ENCODE data around the gene SPOCK1.

The SPOCK1 gene

GRCh38 chr5:137281201-137281600, 217.9 kb downstream of the SPOCK1 start:
- no peaks in the 10 kb centered on the region for H3K9me3 Mint-ChIP-seq
- H3K27me3 Mint-ChIP-seq: no peaks in the 10 kb centered on the region
- H3K27ac Mint-ChIP-seq: no peak overlapping the region
- H3K4me3 Mint-ChIP-seq: no peak overlapping the region
- intact Hi-C loops (cut with micrococcal nuclease): no loop called here
- no peaks in the 10 kb centered on the region for H3K4me1 Mint-ChIP-seq (ENCODE audit: low read depth)
- no peaks in the 10 kb centered on the region for H3K36me3 Mint-ChIP-seq (ENCODE audit: low read depth)

DNA sequence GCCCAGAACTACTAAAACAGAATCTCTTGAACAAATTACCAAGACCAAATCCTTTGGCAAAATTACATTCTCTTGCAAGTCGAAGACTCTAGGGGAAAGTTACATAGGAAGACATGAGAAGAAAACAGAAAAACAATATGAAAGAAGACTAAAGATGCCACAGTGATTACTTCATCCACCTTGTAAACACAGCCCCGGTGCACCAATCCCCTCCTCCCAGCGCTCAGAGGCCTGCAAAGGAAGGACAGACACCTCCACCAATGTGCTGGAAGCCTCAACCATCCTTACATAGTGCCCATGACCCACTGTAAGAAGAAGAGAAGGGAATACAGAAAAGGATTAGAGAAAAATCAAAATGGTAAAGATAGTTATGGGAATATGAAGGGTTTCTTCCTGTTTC, 218.5 kb downstream of the SPOCK1 start:
- intact Hi-C loops (cut with micrococcal nuclease): no loop called here
- Mint-ChIP-seq H3K9me3 (no peaks in the 10 kb centered on the region), H3K27me3 (no peaks in the 10 kb centered on the region), H3K36me3 (ENCODE audit: low read depth) (no peaks in the 10 kb centered on the region), H3K27ac (no peak overlapping the region), H3K4me3 (no peak overlapping the region), H3K4me1 (ENCODE audit: low read depth) (no peaks in the 10 kb centered on the region)

- Mint-ChIP-seq H3K4me1 (ENCODE audit: low read depth) (no peaks in the 10 kb centered on the region), H3K27ac (no peak overlapping the region), H3K36me3 (ENCODE audit: low read depth) (no peaks in the 10 kb centered on the region), H3K27me3 (no peaks in the 10 kb centered on the region), H3K4me3 (no peak overlapping the region), H3K9me3 (no peaks in the 10 kb centered on the region)
- intact Hi-C loops (cut with micrococcal nuclease): no loop called here
These were observed 219.4 kb downstream of the SPOCK1 start for GRCh38 chr5:137279521-137280231.

GRCh38 chr5:137278476-137278875, 220.7 kb downstream of the SPOCK1 start:
- Mint-ChIP-seq H3K36me3 (ENCODE audit: low read depth) (no peaks in the 10 kb centered on the region), H3K9me3 (no peaks in the 10 kb centered on the region), H3K4me3 (no peak overlapping the region), H3K27ac (no peak overlapping the region), H3K27me3 (no peaks in the 10 kb centered on the region), H3K4me1 (ENCODE audit: low read depth) (no peaks in the 10 kb centered on the region)
- intact Hi-C loops (cut with micrococcal nuclease): no loop called here

GRCh38 chr5:137275083-137275482, 224.0 kb downstream of the SPOCK1 start:
- H3K27me3 Mint-ChIP-seq: no peaks in the 10 kb centered on the region

GRCh38 chr5:137273511-137273910, 225.6 kb downstream of the SPOCK1 start:
- Mint-ChIP-seq H3K4me3 (no peak overlapping the region), H3K36me3 (ENCODE audit: low read depth) (no peaks in the 10 kb centered on the region), H3K27ac (no peak overlapping the region), H3K9me3 (no peaks in the 10 kb centered on the region), H3K27me3 (peaks cover 3% of the 10 kb centered on the region), H3K4me1 (ENCODE audit: low read depth) (no peaks in the 10 kb centered on the region)
- intact Hi-C loops (cut with micrococcal nuclease): no loop called here

More at GRCh38 chr5:137275083-137275482, 224.0 kb downstream of the SPOCK1 start:
- H3K9me3 Mint-ChIP-seq: no peaks in the 10 kb centered on the region
- intact Hi-C loops (cut with micrococcal nuclease): no loop called here
- no peak overlapping the region for H3K27ac Mint-ChIP-seq
- H3K4me3 Mint-ChIP-seq: no peak overlapping the region
- no peaks in the 10 kb centered on the region for H3K4me1 Mint-ChIP-seq (ENCODE audit: low read depth)
- H3K36me3 Mint-ChIP-seq (ENCODE audit: low read depth): no peaks in the 10 kb centered on the region

GRCh38 chr5:137272831-137273230, 226.3 kb downstream of the SPOCK1 start:
- H3K36me3 Mint-ChIP-seq (ENCODE audit: low read depth): no peaks in the 10 kb centered on the region
- H3K4me3 Mint-ChIP-seq: no peak overlapping the region
- no peaks in the 10 kb centered on the region for H3K4me1 Mint-ChIP-seq (ENCODE audit: low read depth)
- H3K27me3 Mint-ChIP-seq: peaks cover 3% of the 10 kb centered on the region
- intact Hi-C loops (cut with micrococcal nuclease): no loop called here
- no peaks in the 10 kb centered on the region for H3K9me3 Mint-ChIP-seq
- H3K27ac Mint-ChIP-seq: no peak overlapping the region

GRCh38 chr5:137269946-137270345, 229.2 kb downstream of the SPOCK1 start:
- Mint-ChIP-seq H3K4me3 (no peak overlapping the region), H3K27me3 (peaks cover 5% of the 10 kb centered on the region), H3K36me3 (ENCODE audit: low read depth) (no peaks in the 10 kb centered on the region), H3K9me3 (no peaks in the 10 kb centered on the region), H3K4me1 (ENCODE audit: low read depth) (no peaks in the 10 kb centered on the region), H3K27ac (no peak overlapping the region)
- intact Hi-C loops (cut with micrococcal nuclease): no loop called here

GRCh38 chr5:137269274-137269673, 229.9 kb downstream of the SPOCK1 start:
- Mint-ChIP-seq H3K4me1 (ENCODE audit: low read depth) (no peaks in the 10 kb centered on the region), H3K27ac (no peak overlapping the region), H3K36me3 (ENCODE audit: low read depth) (no peaks in the 10 kb centered on the region), H3K9me3 (no peaks in the 10 kb centered on the region), H3K4me3 (no peak overlapping the region), H3K27me3 (peaks cover 5% of the 10 kb centered on the region)
- intact Hi-C loops (cut with micrococcal nuclease): no loop called here

GRCh38 chr5:137268646-137269045, 230.5 kb downstream of the SPOCK1 start:
- Mint-ChIP-seq H3K36me3 (ENCODE audit: low read depth) (no peaks in the 10 kb centered on the region), H3K27me3 (peaks cover 5% of the 10 kb centered on the region), H3K4me3 (no peak overlapping the region), H3K9me3 (no peaks in the 10 kb centered on the region), H3K4me1 (ENCODE audit: low read depth) (no peaks in the 10 kb centered on the region), H3K27ac (no peak overlapping the region)
- intact Hi-C loops (cut with micrococcal nuclease): no loop called here

- Mint-ChIP-seq H3K9me3 (no peaks in the 10 kb centered on the region), H3K27me3 (peaks cover 5% of the 10 kb centered on the region), H3K36me3 (ENCODE audit: low read depth) (no peaks in the 10 kb centered on the region), H3K4me3 (no peak overlapping the region), H3K4me1 (ENCODE audit: low read depth) (no peaks in the 10 kb centered on the region), H3K27ac (no peak overlapping the region)
- intact Hi-C loops (cut with micrococcal nuclease): no loop called here
These were observed 232.9 kb downstream of the SPOCK1 start for GRCh38 chr5:137266186-137266585.

- H3K4me1 Mint-ChIP-seq (ENCODE audit: low read depth): no peaks in the 10 kb centered on the region
- no peak overlapping the region for H3K4me3 Mint-ChIP-seq
- no peaks in the 10 kb centered on the region for H3K9me3 Mint-ChIP-seq
- intact Hi-C loops (cut with micrococcal nuclease): no loop called here
- H3K36me3 Mint-ChIP-seq (ENCODE audit: low read depth): no peaks in the 10 kb centered on the region
- no peak overlapping the region for H3K27ac Mint-ChIP-seq
- H3K27me3 Mint-ChIP-seq: peaks cover 5% of the 10 kb centered on the region
These were observed 233.7 kb downstream of the SPOCK1 start for GRCh38 chr5:137265457-137265856.

DNA sequence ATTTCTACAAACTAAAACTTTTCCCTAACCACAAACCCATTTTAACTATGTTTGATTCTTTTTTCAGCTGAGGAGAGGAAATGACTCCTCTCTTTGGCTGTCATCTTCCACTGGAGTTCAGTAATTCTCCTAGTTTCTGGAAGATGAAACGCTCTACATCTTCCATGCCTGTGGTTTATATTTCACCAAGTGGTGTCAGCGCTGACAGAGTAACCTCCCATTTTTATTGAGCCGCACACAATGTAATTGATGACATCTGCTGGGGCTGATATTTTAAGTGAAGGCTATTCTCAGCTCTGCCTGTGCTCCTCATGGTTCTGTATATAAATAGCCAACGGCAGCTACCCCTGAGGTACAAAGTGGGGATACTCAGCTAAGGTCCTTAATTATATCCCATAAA, 234.6 kb downstream of the SPOCK1 start:
- H3K4me3 Mint-ChIP-seq: no peak overlapping the region
- H3K27me3 Mint-ChIP-seq: peaks cover 5% of the 10 kb centered on the region
- no peaks in the 10 kb centered on the region for H3K9me3 Mint-ChIP-seq
- H3K4me1 Mint-ChIP-seq (ENCODE audit: low read depth): no peaks in the 10 kb centered on the region
- no peak overlapping the region for H3K27ac Mint-ChIP-seq
- no peaks in the 10 kb centered on the region for H3K36me3 Mint-ChIP-seq (ENCODE audit: low read depth)
- intact Hi-C loops (cut with micrococcal nuclease): no loop called here

DNA sequence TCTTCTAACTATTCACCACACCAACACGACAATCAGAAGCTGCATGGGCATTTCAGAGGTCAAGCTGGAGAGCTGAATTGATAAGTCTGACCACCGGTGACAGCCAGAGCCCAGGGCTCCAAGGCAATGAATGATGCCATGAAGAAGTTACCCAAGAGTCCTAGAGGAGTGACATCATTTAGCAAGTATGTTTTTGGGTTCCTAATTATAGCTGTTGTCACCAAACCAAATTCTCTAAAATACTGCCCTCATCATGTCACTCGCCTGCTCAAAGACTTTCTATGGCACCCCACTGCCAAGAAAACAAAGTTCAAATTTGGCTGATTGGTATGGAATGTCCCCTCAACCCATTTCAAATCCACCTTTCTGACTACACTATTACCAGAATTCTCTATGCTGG, 235.1 kb downstream of the SPOCK1 start:
- H3K4me3 Mint-ChIP-seq: no peak overlapping the region
- no peaks in the 10 kb centered on the region for H3K9me3 Mint-ChIP-seq
- no peak overlapping the region for H3K27ac Mint-ChIP-seq
- no peaks in the 10 kb centered on the region for H3K36me3 Mint-ChIP-seq (ENCODE audit: low read depth)
- intact Hi-C loops (cut with micrococcal nuclease): no loop called here
- H3K4me1 Mint-ChIP-seq (ENCODE audit: low read depth): no peaks in the 10 kb centered on the region
- H3K27me3 Mint-ChIP-seq: peaks cover 3% of the 10 kb centered on the region

DNA sequence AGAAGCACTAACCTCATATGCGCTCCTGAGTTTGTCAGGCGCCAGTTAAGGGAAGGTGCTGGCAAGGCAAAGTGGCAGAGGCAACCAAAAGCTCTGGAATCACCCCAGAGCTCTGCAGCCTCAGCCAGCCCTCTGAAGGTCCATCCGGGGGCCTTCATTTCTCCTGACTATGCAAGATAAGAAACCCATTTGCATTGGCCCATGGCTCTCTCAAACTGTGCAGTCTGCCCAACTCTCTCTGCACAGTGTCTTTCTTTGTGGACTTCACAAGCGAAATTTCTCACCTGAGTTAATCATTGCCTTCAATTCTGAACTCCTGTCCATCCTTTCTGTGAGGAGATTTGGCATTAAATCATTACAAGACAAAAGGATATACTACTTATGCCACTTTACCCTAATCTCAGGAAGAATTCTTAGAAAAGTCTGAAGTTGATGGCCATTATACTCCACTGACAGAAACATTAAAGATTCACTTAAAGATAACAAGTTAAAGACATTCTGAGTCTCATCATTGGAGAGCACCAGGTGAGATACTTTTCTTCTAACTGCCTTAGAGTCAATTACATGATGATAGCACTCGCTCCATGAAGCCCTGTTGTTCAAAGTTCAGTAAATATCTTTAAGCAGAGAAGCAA, 235.6 kb downstream of the SPOCK1 start:
- Mint-ChIP-seq H3K36me3 (ENCODE audit: low read depth) (no peaks in the 10 kb centered on the region), H3K27me3 (peaks cover 3% of the 10 kb centered on the region), H3K9me3 (no peaks in the 10 kb centered on the region), H3K4me3 (no peak overlapping the region), H3K27ac (no peak overlapping the region), H3K4me1 (ENCODE audit: low read depth) (no peaks in the 10 kb centered on the region)
- intact Hi-C loops (cut with micrococcal nuclease): no loop called here

Measured in dendritic cell treated with granulocyte-macrophage colony-stimulating factor and Interleukin-4, amounts not matched to agents 40 ng/mL and 50 ng/mL, for 4 days (primary cell).